H1 (cell line): ENCODE results near the gene ACBD6. TPM values are rescaled to one million over a fixed set of nuclear protein-coding genes. Genes with fewer than 3 reads are reported as not detected.

Experiments used
- CTCF ChIA-PET: fragments of 300-600 bp; sonication (Branson Sonifier 250); formaldehyde crosslinking; loops from one replicate; lab custom pipeline; 2021; ENCODE audit not compliant: partially characterized antibody; lab: Charles Lee
- POLR2A ChIA-PET: fragments of 300-600 bp; sonication (Branson Sonifier 250); formaldehyde crosslinking; loops from one replicate; lab custom pipeline; 2021; ENCODE audit warnings: inconsistent platforms; ENCODE audit not compliant: partially characterized antibody; lab: Charles Lee
- DNase-seq, 2 experiments: peaks; one replicate each; pipeline versions ENCODE4 v3.0.0 to v3.0.0-alpha.2; 2010 to 2022; ENCODE audit warnings: low spot score in 2 of 2, low read depth in 1 of 2, mixed read lengths in 1 of 2
- FAIRE-seq: peaks from 2 replicates; lab custom pipeline; 2011; peaks lifted over from hg19 to GRCh38; lab: Jason Lieb, UNC
- H2AFZ ChIP-seq: 2 replicates; pipeline ENCODE4 v1.8.1; 2012; ENCODE audit warnings: low read length, inconsistent platforms
- H2AK5ac ChIP-seq: 2 replicates; pipeline ENCODE4 v1.6.1; 2013; ENCODE audit warnings: low read depth, low read length
- H2BK120ac ChIP-seq: replicated peaks from 2 replicates; pipeline ENCODE3; 2013; ENCODE audit warnings: low read depth, low read length, inconsistent platforms
- H2BK12ac ChIP-seq: 2 replicates; pipeline ENCODE4 v1.6.1; 2013; ENCODE audit warnings: low read depth, low read length
- H2BK15ac ChIP-seq: 2 replicates; pipeline ENCODE4 v1.6.1; 2013; ENCODE audit warnings: low read length
- H2BK20ac ChIP-seq: 2 replicates; pipeline ENCODE4 v1.6.1; 2013; ENCODE audit warnings: low read length
- H2BK5ac ChIP-seq: 2 replicates; pipeline ENCODE4 v1.6.1; 2013; ENCODE audit warnings: low read depth, low read length
- H3K14ac ChIP-seq: 2 replicates; pipeline ENCODE4 v1.6.1; 2013; ENCODE audit warnings: inconsistent platforms; ENCODE audit not compliant: insufficient read length
- H3K18ac ChIP-seq: 2 replicates; pipeline ENCODE4 v1.6.1; 2013; ENCODE audit warnings: low read length; ENCODE audit errors: extremely low read depth
- H3K23ac ChIP-seq: 2 replicates; pipeline ENCODE4 v1.6.1; 2013; ENCODE audit warnings: inconsistent platforms; ENCODE audit not compliant: insufficient read length
- H3K23me2 ChIP-seq: 2 replicates; pipeline ENCODE4 v1.6.1; 2013; ENCODE audit warnings: low read depth, low read length
- H3K27ac ChIP-seq: 2 replicates; pipeline ENCODE4 v1.6.1; 2011; ENCODE audit warnings: low read depth, low read length, inconsistent platforms
- H3K27me3 ChIP-seq, 4 experiments: replicated peaks in 1 of 4; 1 replicate in 1 of 4; 2 replicates in 3 of 4; pipeline versions ENCODE4 v1.6.1 to v1.8.1; 2011 to 2013; ENCODE audit warnings: low read length in 3 of 4, mild to moderate bottlenecking in 3 of 4, inconsistent platforms in 2 of 4, mixed read lengths in 2 of 4, moderate library complexity in 1 of 4; ENCODE audit not compliant: control insufficient read depth in 3 of 4, insufficient read depth in 3 of 4; ENCODE audit errors: extremely low read depth in 1 of 4
- H3K36me3 ChIP-seq, 4 experiments: 2 replicates each; pipeline versions ENCODE4 v1.6.1 to v1.8.1; 2011 to 2013; ENCODE audit warnings: mild to moderate bottlenecking in 4 of 4, low read length in 3 of 4, moderate library complexity in 2 of 4, control low read depth in 1 of 4, inconsistent platforms in 1 of 4; ENCODE audit not compliant: insufficient read depth in 4 of 4, control insufficient read depth in 2 of 4
- H3K4ac ChIP-seq: replicated peaks from 2 replicates; pipeline ENCODE3; 2013; ENCODE audit warnings: low read length, low read depth, mixed read lengths, inconsistent platforms; ENCODE audit not compliant: insufficient read length
- H3K4me1 ChIP-seq, 4 experiments: replicated peaks in 1 of 4; 1 replicate in 1 of 4; 2 replicates in 3 of 4; pipeline versions ENCODE4 v1.6.1 to v1.8.1; 2011 to 2013; ENCODE audit warnings: low read length in 3 of 4, inconsistent platforms in 2 of 4, mixed read lengths in 1 of 4; ENCODE audit not compliant: insufficient read depth in 4 of 4, control insufficient read depth in 3 of 4
- H3K4me2 ChIP-seq, 2 experiments: 2 replicates each; pipeline versions ENCODE4 v1.6.1 to v1.8.1; 2011 to 2013; ENCODE audit warnings: low read depth in 2 of 2, low read length in 2 of 2, control low read depth in 1 of 2, inconsistent platforms in 1 of 2, mild to moderate bottlenecking in 1 of 2; ENCODE audit not compliant: insufficient read depth in 1 of 2
- H3K4me3 ChIP-seq, 4 experiments: fragments of 200-600, 300-600 bp in 1 of 4; sonication (generic), shearing (Covaris generic), sonication (Bioruptor Twin) in 1 of 4; 2 replicates each; pipeline versions ENCODE4 v1.5.1 to v1.8.1; 2011 to 2016; ENCODE audit warnings: low read length in 4 of 4, low read depth in 3 of 4, control low read depth in 2 of 4, inconsistent platforms in 2 of 4, mild to moderate bottlenecking in 2 of 4, mixed read lengths in 1 of 4, moderate library complexity in 1 of 4; ENCODE audit not compliant: insufficient read depth in 2 of 4; ENCODE audit errors: extremely low read depth in 1 of 4
- H3K56ac ChIP-seq: replicated peaks from 2 replicates; pipeline ENCODE3; 2013; ENCODE audit warnings: low read depth, mild to moderate bottlenecking, mixed read lengths, low read length, inconsistent platforms; ENCODE audit not compliant: insufficient read length
- H3K79me1 ChIP-seq: 2 replicates; pipeline ENCODE4 v1.6.1; 2013; ENCODE audit warnings: low read depth, low read length, control low read depth
- H3K79me2 ChIP-seq, 2 experiments: 2 replicates each; pipeline versions ENCODE4 v1.6.1 to v1.8.1; 2012 to 2013; ENCODE audit warnings: low read length in 2 of 2, mild to moderate bottlenecking in 2 of 2, inconsistent platforms in 1 of 2; ENCODE audit not compliant: insufficient read depth in 2 of 2, control insufficient read depth in 1 of 2
- H3K9ac ChIP-seq, 4 experiments: replicated peaks in 1 of 4; 1 replicate in 1 of 4; 2 replicates in 3 of 4; pipeline versions ENCODE4 v1.6.1 to v1.8.1; 2011 to 2013; ENCODE audit warnings: low read depth in 3 of 4, low read length in 3 of 4, control low read depth in 2 of 4, mild to moderate bottlenecking in 2 of 4, moderate library complexity in 2 of 4, inconsistent platforms in 1 of 4; ENCODE audit errors: extremely low read depth in 1 of 4
- H3K9me3 ChIP-seq, 2 experiments: 2 replicates each; pipeline versions ENCODE4 v1.6.1 to v1.8.1; 2012 to 2013; ENCODE audit warnings: mild to moderate bottlenecking in 2 of 2, moderate library complexity in 2 of 2, control low read depth in 1 of 2, inconsistent platforms in 1 of 2, low read depth in 1 of 2, low read length in 1 of 2, mixed read lengths in 1 of 2; ENCODE audit not compliant: insufficient read depth in 2 of 2
- H4K20me1 ChIP-seq, 2 experiments: replicated peaks in 1 of 2; 2 replicates each; pipeline versions ENCODE3 to v1.8.1; 2011 to 2013; ENCODE audit warnings: inconsistent platforms in 2 of 2, low read length in 2 of 2, mild to moderate bottlenecking in 1 of 2; ENCODE audit not compliant: insufficient read depth in 2 of 2, control insufficient read depth in 1 of 2
- H4K5ac ChIP-seq: 2 replicates; pipeline ENCODE4 v1.6.1; 2013; ENCODE audit warnings: low read length, low read depth, mixed read lengths, inconsistent platforms; ENCODE audit not compliant: insufficient read length
- H4K8ac ChIP-seq: 2 replicates; pipeline ENCODE4 v1.8.0; 2013; ENCODE audit warnings: mild to moderate bottlenecking, moderate library complexity, low read length, inconsistent platforms; ENCODE audit not compliant: insufficient read depth; ENCODE audit errors: extremely low read depth
- H4K91ac ChIP-seq: replicated peaks from 2 replicates; pipeline ENCODE3; 2013; ENCODE audit warnings: low read length, mixed read lengths, inconsistent platforms; ENCODE audit not compliant: insufficient read length
- CBX5 ChIP-seq: fragments of 300-800, 300-1000 bp; sonication (generic); IDR thresholded peaks from 2 replicates; pipeline ENCODE4 v1.7.1; 2016; ENCODE audit warnings: antibody characterized with exemption, low read length, low read depth
- CBX8 ChIP-seq: fragments of 300-800, 300-1000 bp; sonication (generic); IDR thresholded peaks from 2 replicates; pipeline ENCODE4 v1.7.1; 2016; ENCODE audit warnings: low read depth, low read length, borderline replicate concordance
- HDAC6 ChIP-seq: IDR thresholded peaks from one replicate; pipeline ENCODE4 v1.7.1; 2012; ENCODE audit warnings: low read depth, mild to moderate bottlenecking, inconsistent platforms, low read length, moderate library complexity
- POLR2A ChIP-seq, 2 experiments: IDR thresholded peaks; 1 replicate in 1 of 2; 2 replicates in 1 of 2; pipeline ENCODE4 v1.6.1; 2011; ENCODE audit warnings: low read depth in 2 of 2, low read length in 2 of 2, mild to moderate bottlenecking in 2 of 2; ENCODE audit errors: control extremely low read depth in 1 of 2
- RBBP5 ChIP-seq: IDR thresholded peaks from 2 replicates; pipeline ENCODE4 v1.7.1; 2012; ENCODE audit warnings: low read depth, mild to moderate bottlenecking, inconsistent platforms, low read length, moderate library complexity, borderline replicate concordance
- SRF ChIP-seq: IDR thresholded peaks from 2 replicates; pipeline ENCODE4 v1.6.1; 2011; ENCODE audit warnings: mild to moderate bottlenecking, low read depth, low read length, moderate library complexity
- SUZ12 ChIP-seq: fragments of 200-600 bp; sonication (generic); IDR thresholded peaks from 2 replicates; pipeline ENCODE4 v1.6.1; 2012; ENCODE audit warnings: mild to moderate bottlenecking, inconsistent platforms, low read length, moderate library complexity, mixed read lengths
- ZNF274 ChIP-seq: IDR thresholded peaks from 2 replicates; pipeline ENCODE4 v1.7.0; 2012; ENCODE audit warnings: low read length, borderline replicate concordance; ENCODE audit errors: extremely low read depth
- WGBS, 2 experiments: shearing (Covaris generic) in 1 of 2; methylation state at CpG; one replicate each; pipeline versions ENCODE4 v1.1.6 to v1.1.7; 2013 to 2015; ENCODE audit warnings: low lambda C conversion rate in 2 of 2, mixed read lengths in 2 of 2, inconsistent platforms in 1 of 2, low coverage in 1 of 2, missing lambda C conversion rate in 1 of 2; ENCODE audit not compliant: insufficient replicate concordance in 2 of 2, insufficient coverage in 1 of 2, insufficient read length in 1 of 2; ENCODE audit errors: extremely low coverage in 1 of 2, missing lambda C conversion rate in 1 of 2; 5-methylcytosine and 5-hydroxymethylcytosine counted together
- polyA plus RNA-seq, 7 experiments: library from polyadenylated mRNA; depleted of rRNA in 3 of 7; stranded (reverse) in 5 of 7; unstranded in 2 of 7; fragments of >200 nt in 5 of 7; fragments of 200-250 nt in 2 of 7; gene quantifications; 1 replicate in 5 of 7; 2 replicates in 1 of 7; 4 replicates in 1 of 7; pipeline versions ENCODE4 v1.2.1 to v1.2.3, GENCODE V29; 2011 to 2013; ENCODE audit warnings: missing spikeins in 2 of 7, mixed read lengths in 2 of 7
- total RNA-seq: library from RNA; stranded (reverse); fragmentation: NEBNext Ultra II Directional; extraction: Animal tissue kit (Norgen Biotek cat#: 25700); gene quantifications from 2 replicates; pipeline ENCODE4 v1.2.1, GENCODE V29; 2021
- TF ChIP-seq, protein P1 (sequence below): IDR thresholded peaks from 2 replicates; pipeline ENCODE4 v1.6.1; 2011; ENCODE audit warnings: low read length, improper control_type of control experiment

Gene ACBD6
- total and polyA plus RNA-seq, 2 of the 8 experiments (the other 6 are each of a cell fraction or from before 2014, with no cell fraction given), result 52.0 to 67.7 TPM

DNA sequence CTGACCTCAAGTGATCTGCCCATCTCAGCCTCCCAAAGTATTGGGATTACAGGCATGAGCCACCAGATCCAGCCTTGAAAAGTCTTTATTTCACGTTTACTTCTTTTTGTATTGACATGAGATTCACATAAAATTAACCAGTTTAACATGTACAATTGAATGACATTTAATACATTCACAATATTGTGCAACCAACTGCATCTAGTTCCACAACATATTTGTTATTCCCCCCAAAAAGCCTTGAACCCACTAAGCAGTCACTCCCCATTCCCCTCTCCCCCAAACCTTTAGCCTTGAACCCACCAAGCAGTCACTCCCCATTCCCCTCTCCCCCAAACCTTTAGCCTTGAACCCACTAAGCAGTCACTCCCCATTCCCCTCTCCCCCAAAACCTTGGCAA is 62.0 kb downstream of the ACBD6 start:
- no peaks in the 10 kb centered on the region; a peak in 2 of 8 replicates for H3K36me3 ChIP-seq
- H3K27me3 ChIP-seq, result no peaks in the 10 kb centered on the region
- WGBS, 2 experiments, result 83% methylated on average over 1 of the region's 1 CpG; no CpG with 5 or more reads in 1 of the 2 experiments
- no peak overlapping the region for H2BK15ac ChIP-seq
- no peaks in the 10 kb centered on the region for H3K4me1 ChIP-seq
- no peak overlapping the region for H2BK120ac ChIP-seq
- ChIA-PET POLR2A (no interaction called here), CTCF (no interaction called here)
- H2BK12ac ChIP-seq, result no peak overlapping the region
- H3K79me2 ChIP-seq, result no peaks in the 10 kb centered on the region; a peak in 1 of 4 replicates
- H3K79me1 ChIP-seq, result no peaks in the 10 kb centered on the region
- H4K5ac ChIP-seq, result no peak overlapping the region
- no peak overlapping the region for H3K27ac ChIP-seq
- H4K8ac ChIP-seq, result no peak overlapping the region
- no peaks in the 10 kb centered on the region for H3K23me2 ChIP-seq
- no peak overlapping the region for H2BK5ac ChIP-seq
- H3K9ac ChIP-seq, result no peak overlapping the region
- H4K91ac ChIP-seq, result no peak overlapping the region
- H3K4ac ChIP-seq, result no peak overlapping the region
- no peak overlapping the region for H3K18ac ChIP-seq
- no peak overlapping the region for H3K4me2 ChIP-seq
- FAIRE-seq (no peak), DNase-seq (no peak)
- no peak overlapping the region for H3K23ac ChIP-seq
- no peak overlapping the region for H3K4me3 ChIP-seq
- no peaks in the 10 kb centered on the region for H3K9me3 ChIP-seq
- H3K56ac ChIP-seq, result no peak overlapping the region
- no peaks in the 10 kb centered on the region for H4K20me1 ChIP-seq
- H2AFZ ChIP-seq, result no peak overlapping the region
- no peak overlapping the region for H2BK20ac ChIP-seq
- H3K14ac ChIP-seq, result no peak overlapping the region
- no peak overlapping the region for H2AK5ac ChIP-seq
- no peak for TF ChIP-seq CBX5
- TF ChIP-seq CBX8, result no peak
- no peak for TF ChIP-seq RBBP5
- no peak for TF ChIP-seq POLR2A (IDR thresholded peaks at IDR 0.05; ENCODE audit: control extremely low read depth in 1 of 2, low read depth in 2 of 2, low read length in 2 of 2)
- TF ChIP-seq SUZ12, result no peak
- no peak for TF ChIP-seq ZNF274
- TF ChIP-seq HDAC6, result no peak
- TF ChIP-seq SRF, result no peak
- TF ChIP-seq, protein P1, sequence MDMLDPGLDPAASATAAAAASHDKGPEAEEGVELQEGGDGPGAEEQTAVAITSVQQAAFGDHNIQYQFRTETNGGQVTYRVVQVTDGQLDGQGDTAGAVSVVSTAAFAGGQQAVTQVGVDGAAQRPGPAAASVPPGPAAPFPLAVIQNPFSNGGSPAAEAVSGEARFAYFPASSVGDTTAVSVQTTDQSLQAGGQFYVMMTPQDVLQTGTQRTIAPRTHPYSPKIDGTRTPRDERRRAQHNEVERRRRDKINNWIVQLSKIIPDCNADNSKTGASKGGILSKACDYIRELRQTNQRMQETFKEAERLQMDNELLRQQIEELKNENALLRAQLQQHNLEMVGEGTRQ, result no peak
